Heart left ventricle (tissue), 16 donors: ENCODE results near the gene CENPV. TPM values are rescaled to one million over a fixed set of nuclear protein-coding genes. Genes with fewer than 3 reads are reported as not detected.

Experiments
- ATAC-seq, 4 donors: fragments of 200-7000 bp; cut with Tn5 transposase; one replicate each; pipeline ENCODE4 v1.9.1; 2020 to 2022; ENCODE audit warnings: moderate library complexity in 4 of 4, mild to moderate bottlenecking in 3 of 4, moderate number of reproducible peaks in 1 of 4
- DNase-seq, 5 donors: peaks; one replicate each; pipeline ENCODE4 v3.0.0-alpha.2; 2020
- H3K27ac ChIP-seq, 12 donors: fragments of 200-600 bp; sonication (generic) in 4 of 12; one replicate each; pipeline versions ENCODE4 v1.5.0 to v1.8.0; 2016 to 2022; ENCODE audit warnings: mild to moderate bottlenecking in 2 of 12
- H3K27me3 ChIP-seq, 9 donors: fragments of 200-600 bp; sonication (generic) in 2 of 9; one replicate each; pipeline versions ENCODE4 v1.5.1 to v1.8.0; 2016 to 2022; ENCODE audit warnings: mild to moderate bottlenecking in 3 of 9
- H3K36me3 ChIP-seq, 9 donors: fragments of 200-600 bp; sonication (generic) in 2 of 9; one replicate each; pipeline versions ENCODE4 v1.5.0 to v1.8.0; 2018 to 2022; ENCODE audit warnings: mild to moderate bottlenecking in 2 of 9
- H3K4me1 ChIP-seq, 12 donors: fragments of 200-600 bp; sonication (generic) in 4 of 12; one replicate each; pipeline versions ENCODE4 v1.5.0 to v1.8.0; 2016 to 2022; ENCODE audit warnings: mild to moderate bottlenecking in 3 of 12
- H3K4me3 ChIP-seq, 12 donors: fragments of 200-600 bp; sonication (generic) in 4 of 12; one replicate each; pipeline versions ENCODE4 v1.5.0 to v1.8.0; 2017 to 2022; ENCODE audit warnings: mild to moderate bottlenecking in 9 of 12, moderate library complexity in 4 of 12
- H3K9me3 ChIP-seq, 12 donors: fragments of 200-600 bp; sonication (generic) in 4 of 12; one replicate each; pipeline versions ENCODE4 v1.5.0 to v1.8.0; 2016 to 2022; ENCODE audit warnings: mild to moderate bottlenecking in 1 of 12
- CTCF ChIP-seq, 12 donors: fragments of 200-600 bp; sonication (generic) in 4 of 12; IDR thresholded peaks; one replicate each; pipeline versions ENCODE4 v1.5.0 to v1.8.0; 2018 to 2022; ENCODE audit warnings: antibody characterized with exemption in 12 of 12, mild to moderate bottlenecking in 5 of 12
- POLR2A ChIP-seq, 2 donors: fragments of 450-650 bp; IDR thresholded peaks; one replicate each; pipeline ENCODE4 v1.6.1; 2017; ENCODE audit warnings: antibody characterized with exemption in 2 of 2, mild to moderate bottlenecking in 2 of 2, moderate library complexity in 2 of 2
- WGBS, 4 donors: extraction: QIAGEN DNeasy Blood & Tissue Kit in 2 of 4; methylation state at CpG; one replicate each; pipeline versions ENCODE4 v1.1.5 to v1.1.7; 2013 to 2018; 5-methylcytosine and 5-hydroxymethylcytosine counted together
- intact Hi-C, 10 donors: fragments of 100-400 bp; cut with DNase I; formaldehyde crosslinking; loops; one replicate each; pipeline versions ENCODE4 v1.11.1 to v1.14.2; 2022
- polyA plus RNA-seq, 2 donors: library from polyadenylated mRNA; stranded (reverse); fragments of 200-250 nt; gene quantifications; one replicate each; pipeline ENCODE4 v1.2.3, GENCODE V29; 2013
- total RNA-seq, 9 donors: library from RNA; depleted of rRNA in 2 of 9; stranded (reverse); fragments of >200 nt in 2 of 9; fragmentation: NEBNext Ultra II Directional in 3 of 9; extraction: Animal tissue kit (Norgen Biotek cat#: 25700) in 3 of 9; gene quantifications; one replicate each; pipeline versions ENCODE4 v1.1.0 to v1.2.4, GENCODE V29; 2016 to 2023
- donor health status: ischemic (EF 13 %, LVEDD 7.1; RV severe dilation, severe dysfunction).
- donor health status: healthy with polysubstance abuse.
- donor health status: DM: no; HTN: yes; CAD: no.
- donor health status: DM: no; HTN: no; CAD: no.
- donor health status: ischemic (EF 25% LVEDD 6.9; RV normal size, moderate dysfunction).
- donor health status: ischemic (EF 25% LVEDD 5.7; RV mildly dilated, moderate dysfunction).
- donor health status: healthy.
- donor health status: DM: yes; HTN: yes; CAD: no.
- donor health status: ischemic (EF 35%, LVEDD 5.7; RV mildly dilated, moderate dysfunction).
- donor health status: nonischemic (EF 11% LVEDD 7.7; RV severe dilation, severe dysfunction).
- donor health status: DM: yes; HTN: yes; CAD: no.
- donor health status: PGD.
- donor health status: ischemic (EF 29% LVEDD 5.4; RV normal size, mild dysfunction).
- donor health status: nonischemic (EF 23%, LVEDD 6.1; RV moderate dilation, normal function).

CENPV gene
- total and polyA plus RNA-seq, 11 donors: 9.1 to 18.7 (median 11.5) TPM

DNA sequence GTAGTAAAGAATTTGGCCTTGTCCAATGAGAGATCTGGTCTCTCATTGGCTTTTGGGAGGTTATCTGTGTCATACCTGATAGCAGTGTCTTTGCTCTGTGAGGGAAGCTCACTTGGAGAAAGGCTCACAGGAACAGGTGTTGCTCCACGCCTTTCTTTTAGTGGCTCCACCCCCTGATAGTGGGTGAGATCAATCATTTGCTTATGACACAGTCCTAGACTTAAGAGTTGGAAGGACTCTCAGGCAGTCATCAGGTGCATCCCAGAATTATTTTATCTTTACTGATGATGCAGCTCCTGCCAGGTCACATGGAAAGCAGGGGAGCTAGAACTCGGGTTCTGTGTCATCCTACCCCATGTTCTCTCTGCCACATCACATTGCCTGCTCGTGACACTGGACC is 59.3 kb downstream of the CENPV start:
- Histone ChIP-seq H3K9me3 (no peaks in the 10 kb centered on the region), H3K36me3 (no peaks in the 10 kb centered on the region), H3K27me3 (no peaks in the 10 kb centered on the region), H3K4me1 (no peaks in the 10 kb centered on the region), H3K27ac (no peak overlapping the region), H3K4me3 (no peak overlapping the region)
- 89 to 94% (median 94%) methylated on average over 3 of the region's 3 CpGs for WGBS, 4 donors
- DNase-seq: no peak
- no peak for TF ChIP-seq CTCF (IDR thresholded peaks at IDR 0.05)
- TF ChIP-seq POLR2A (IDR thresholded peaks at IDR 0.05): no peak
- ATAC-seq: no peak
- intact Hi-C loops: no loop called here

Other genes with a start within 250 kb of the CENPV start
- 10 to 100 TPM; 58.8 to 92.2 (median 75.3) TPM for gene NCOR1, start 137.9 kb downstream of the CENPV start, total RNA-seq
- 10 to 100 TPM; 35.2 to 43.9 TPM for gene NCOR1, start 137.9 kb downstream of the CENPV start, polyA plus RNA-seq
- gene PIGL, start 136.3 kb downstream of the CENPV start, total RNA-seq: 10 to 100 TPM in 5 of 9 donors, 1 to 10 TPM in 4; 4.5 to 20.2 (median 10.2) TPM
- gene PIGL, start 136.3 kb downstream of the CENPV start, polyA plus RNA-seq: 10 to 100 TPM in 1 of 2 donors, 1 to 10 TPM in 1; 7.6 to 13.3 TPM
- 1,000 to 10,000 TPM in 8 of 9 donors, 100 to 1,000 TPM in 1; 665 to 2,180 (median 1,547) TPM for gene UBB, start 27.6 kb upstream of the CENPV start, total RNA-seq
- 1,000 to 10,000 TPM in 1 of 2 donors, 100 to 1,000 TPM in 1; 932 to 1,006 TPM for gene UBB, start 27.6 kb upstream of the CENPV start, polyA plus RNA-seq
- gene TRPV2, start 62.1 kb upstream of the CENPV start, total RNA-seq: 10 to 100 TPM in 5 of 9 donors, 1 to 10 TPM in 4; 5.8 to 43.5 (median 11.5) TPM
- 1 to 10 TPM; 5.2 to 8.6 TPM for gene TRPV2, start 62.1 kb upstream of the CENPV start, polyA plus RNA-seq
- 1 to 10 TPM in 3 of 9 donors, under 1 TPM in 6; 0.37 to 2.5 (median 0.98) TPM for gene LRRC75A, start 138.7 kb upstream of the CENPV start, total RNA-seq
- gene LRRC75A, start 138.7 kb upstream of the CENPV start, polyA plus RNA-seq: under 1 TPM; 0.42 to 0.85 TPM
- 10 to 100 TPM in 5 of 9 donors, 1 to 10 TPM in 4; 3.8 to 14.7 (median 10.2) TPM for gene ZNF287, start 215.7 kb upstream of the CENPV start, total RNA-seq
- 10 to 100 TPM in 1 of 2 donors, 1 to 10 TPM in 1; 6.1 to 11.8 TPM for gene ZNF287, start 215.7 kb upstream of the CENPV start, polyA plus RNA-seq